Fibroblast of gingiva (primary cell): Measurements from ENCODE around the gene MAT2A.
"Not testable (repeated sequence)": the region's sequence is repeated elsewhere in the genome, so short reads cannot be mapped to it uniquely, and the experiment has no call there.

Experiments
- DNase-seq: peaks from one replicate; pipeline ENCODE4 v3.0.0-alpha.2; 2011; ENCODE audit warnings: low read depth

The MAT2A gene

GRCh38 chr2:85524336-85524908, 14.5 kb upstream of the MAT2A start:
- DNase-seq, result no peak

GRCh38 chr2:85525029-85525428, 13.9 kb upstream of the MAT2A start:
- no peak for DNase-seq

DNA sequence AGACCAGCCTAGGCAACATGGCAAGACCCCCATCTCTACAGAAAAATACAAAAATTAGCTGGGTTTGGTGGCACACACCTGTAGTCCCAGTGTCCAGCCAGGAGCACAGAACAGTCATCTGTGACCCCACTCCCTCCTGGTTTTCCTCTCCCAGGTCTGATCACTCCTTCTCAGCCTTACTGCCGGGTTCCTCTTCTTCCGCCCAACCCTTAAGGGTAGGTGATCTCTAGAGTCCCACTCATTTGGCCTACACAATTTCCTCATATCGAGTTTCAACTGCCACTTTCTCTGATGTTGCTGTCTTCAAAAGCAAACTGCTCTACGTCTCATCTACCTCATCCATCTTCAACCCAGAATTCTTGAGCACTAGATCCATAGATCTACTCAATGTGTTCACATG, 13.4 kb upstream of the MAT2A start:
- no peak for DNase-seq

DNA sequence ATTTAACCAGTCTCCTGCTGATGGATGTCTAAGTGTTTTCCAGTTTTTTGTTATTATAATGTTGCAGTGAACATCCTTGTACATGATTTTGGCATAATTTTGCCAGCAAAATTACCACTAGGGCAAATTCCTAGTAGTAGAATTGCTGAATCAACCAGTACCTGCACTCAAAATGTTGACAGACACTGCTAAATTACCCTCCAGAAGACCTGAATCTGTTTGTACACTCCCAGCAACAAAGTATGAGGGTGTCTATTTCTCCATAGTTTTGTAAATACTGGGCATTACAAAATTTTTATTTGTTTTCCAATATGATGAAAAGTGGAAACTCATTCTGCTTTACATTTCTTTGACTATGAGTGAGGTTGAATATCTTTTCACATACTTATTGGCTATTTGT, 11.2 kb upstream of the MAT2A start:
- DNase-seq, result no peak

GRCh38 chr2:85528355-85528754, 10.6 kb upstream of the MAT2A start:
- no peak for DNase-seq

GRCh38 chr2:85529809-85530208, 9.2 kb upstream of the MAT2A start:
- DNase-seq, result no peak

- DNase-seq, result no peak
Measured at GRCh38 chr2:85531589-85531988, 7.4 kb upstream of the MAT2A start.

DNA sequence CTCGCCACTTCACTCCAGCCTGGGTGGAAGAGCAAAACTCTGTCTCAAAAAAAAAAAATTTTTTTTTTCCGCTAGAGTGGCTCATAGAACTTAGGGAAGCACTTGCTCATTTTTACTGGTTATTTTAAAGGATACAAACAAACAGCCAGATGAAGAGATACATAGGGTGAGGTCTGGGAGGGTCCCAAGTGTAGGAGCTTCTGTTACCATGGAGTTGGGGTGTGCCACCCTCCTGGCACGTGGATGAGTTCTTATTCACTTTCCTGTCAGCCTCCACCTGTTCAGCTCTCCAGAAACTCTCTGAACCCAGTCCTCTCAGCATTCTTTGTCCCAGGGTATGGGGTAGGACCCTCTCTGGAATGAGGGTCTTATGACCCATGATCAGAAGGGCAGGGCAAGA, 4.9 kb upstream of the MAT2A start:
- no peak for DNase-seq

GRCh38 chr2:85534881-85535280, 4.1 kb upstream of the MAT2A start:
- no peak for DNase-seq

GRCh38 chr2:85536479-85536878, 2.5 kb upstream of the MAT2A start:
- DNase-seq, result peak; percentile 23

GRCh38 chr2:85537600-85538506, 1.1 kb upstream of the MAT2A start:
- DNase-seq, result peak; percentile 28

DNA sequence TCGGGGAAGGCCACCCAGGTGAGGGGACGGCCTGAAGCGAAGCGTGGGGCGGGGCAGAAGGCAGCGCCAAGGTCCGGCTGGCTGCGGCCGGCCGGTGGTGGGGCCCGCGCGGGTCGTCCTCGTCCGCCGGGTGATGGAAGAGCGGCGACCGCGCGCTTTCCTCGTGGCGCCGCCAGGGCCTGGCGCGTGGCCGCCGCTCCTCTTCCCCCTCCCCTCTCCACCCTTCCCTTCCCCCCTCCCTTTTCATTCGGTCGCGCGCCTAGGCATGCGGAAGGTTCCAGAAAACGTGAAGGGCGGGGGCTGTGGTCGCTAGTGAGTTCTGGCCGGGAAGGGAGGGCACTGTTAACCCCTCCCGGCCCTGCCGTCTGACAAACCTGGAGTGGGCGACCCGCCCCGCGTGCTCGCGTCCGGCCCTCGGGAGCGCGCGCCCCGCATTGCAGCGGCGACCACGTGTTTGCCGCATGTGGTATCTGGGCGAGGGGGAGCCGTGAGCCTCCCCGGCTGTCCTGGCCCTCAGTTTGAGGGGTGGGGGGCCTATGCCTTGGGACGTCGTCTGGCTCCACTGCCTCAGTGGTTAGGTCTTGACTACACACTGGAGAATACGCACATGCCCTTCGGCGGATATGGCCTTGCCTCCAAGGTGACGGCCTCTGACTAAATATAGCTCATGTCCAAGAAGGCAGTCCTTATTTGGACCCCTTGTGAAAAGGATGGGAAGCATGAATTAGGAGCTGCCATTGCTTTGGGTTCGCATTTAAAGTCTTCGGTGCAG, 579 bp downstream of the MAT2A start:
- DNase-seq, result peak; percentile 74

GRCh38 chr2:85540133-85540648, 1.2 kb downstream of the MAT2A start:
- no peak for DNase-seq

DNA sequence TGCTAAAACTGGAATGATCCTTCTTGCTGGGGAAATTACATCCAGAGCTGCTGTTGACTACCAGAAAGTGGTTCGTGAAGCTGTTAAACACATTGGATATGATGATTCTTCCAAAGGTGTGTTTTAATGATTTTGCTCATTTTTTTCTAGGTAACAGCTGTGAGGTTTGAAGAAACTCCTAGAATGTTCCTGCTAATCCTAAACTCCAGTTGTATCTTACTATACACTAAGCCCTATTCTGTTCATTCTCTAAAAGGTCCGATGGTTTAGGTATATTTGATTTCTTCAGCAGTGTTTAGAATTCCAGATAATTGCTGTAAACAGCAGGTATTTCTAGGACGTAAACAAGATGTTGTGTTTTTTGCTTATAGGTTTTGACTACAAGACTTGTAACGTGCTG, 2.3 kb downstream of the MAT2A start:
- no peak for DNase-seq

- DNase-seq, result peak; percentile 74
Measured at GRCh38 chr2:85541753-85542457, 2.9 kb downstream of the MAT2A start.

DNA sequence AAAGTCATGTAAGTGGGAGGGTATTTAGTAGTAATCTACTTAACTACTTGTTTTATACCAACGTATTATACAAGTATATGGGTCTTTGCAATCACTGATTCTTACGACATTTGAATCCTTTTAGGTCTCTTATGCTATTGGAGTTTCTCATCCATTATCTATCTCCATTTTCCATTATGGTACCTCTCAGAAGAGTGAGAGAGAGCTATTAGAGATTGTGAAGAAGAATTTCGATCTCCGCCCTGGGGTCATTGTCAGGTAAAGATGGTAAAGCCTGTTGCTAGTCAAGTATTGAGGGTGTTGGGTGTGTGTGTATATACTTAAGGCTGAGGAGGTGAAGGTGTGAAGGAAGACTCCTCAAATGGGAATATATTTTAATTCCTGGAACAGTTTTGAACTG, 3.8 kb downstream of the MAT2A start:
- DNase-seq, result no peak

DNA sequence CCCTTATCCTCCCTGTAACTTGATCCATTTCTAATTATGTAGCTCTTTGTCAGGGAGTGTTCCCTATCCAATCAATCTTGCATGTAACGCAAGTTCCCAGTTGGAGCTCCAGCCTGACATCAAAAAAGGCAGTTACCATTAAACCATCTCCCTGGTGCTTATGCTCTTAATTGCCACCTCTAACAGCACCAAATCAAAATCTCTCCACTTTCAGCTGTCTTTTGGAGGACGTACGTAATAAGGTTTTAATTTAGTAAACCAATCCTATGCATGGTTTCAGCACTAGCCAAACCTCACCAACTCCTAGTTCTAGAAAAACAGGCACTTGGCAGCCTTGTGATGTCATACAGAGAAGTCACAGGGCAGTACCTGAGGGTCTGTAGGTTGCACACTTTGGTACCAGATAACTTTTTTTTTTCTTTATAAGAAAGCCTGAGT, 5.3 kb downstream of the MAT2A start:
- not testable (repeated sequence) for DNase-seq

GRCh38 chr2:85544915-85545779, 6.2 kb downstream of the MAT2A start:
- not testable (repeated sequence) for DNase-seq

- DNase-seq, result no peak
Measured at GRCh38 chr2:85545780-85546240, 6.8 kb downstream of the MAT2A start.

DNA sequence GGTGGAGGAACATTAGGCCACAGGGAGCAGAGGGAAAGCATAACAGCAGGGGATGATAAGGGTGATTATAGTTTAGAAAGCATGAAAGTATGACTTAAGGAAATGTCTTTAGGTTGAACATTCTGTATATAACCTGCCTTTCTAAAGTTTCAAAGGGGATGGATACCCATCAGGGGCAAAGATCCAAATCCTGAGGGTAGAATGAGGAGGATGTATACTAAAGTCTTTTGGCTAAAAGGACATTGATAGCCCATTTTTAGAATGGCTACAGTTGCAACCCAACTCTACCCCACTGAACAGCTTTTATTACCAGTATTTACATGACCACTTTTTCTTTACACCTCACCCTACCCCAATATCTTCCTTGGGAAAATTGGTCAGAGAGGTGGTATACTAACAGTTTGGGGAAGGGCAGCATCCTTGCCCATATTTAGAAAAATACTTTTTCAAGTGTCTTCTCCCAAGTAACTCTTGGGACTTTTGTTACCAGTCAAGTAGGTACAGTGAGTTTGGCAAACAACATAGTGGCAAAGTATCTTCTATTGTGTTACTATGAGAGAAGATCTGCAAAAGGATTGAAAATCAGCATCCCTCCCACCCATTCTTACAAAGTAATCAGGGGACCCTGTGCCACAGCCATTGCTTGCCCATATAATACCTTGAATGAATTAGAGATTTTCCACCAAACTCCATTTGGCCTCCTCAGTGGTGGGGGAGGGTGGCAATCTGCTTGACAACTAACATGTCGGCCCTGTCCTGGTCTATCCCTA, 8.3 kb downstream of the MAT2A start:
- DNase-seq, result no peak
